Testis (tissue), 3 donors: ENCODE results near the gene CCL2. TPM values are rescaled to one million over a fixed set of nuclear protein-coding genes. Genes with fewer than 3 reads are reported as not detected.

Experiments
- DNase-seq: peaks from one replicate; pipeline ENCODE4 v3.0.0-alpha.2; 2019
- H3K27ac ChIP-seq, 2 donors: fragments of 200-600 bp; sonication (generic); one replicate each; pipeline ENCODE4 v1.5.1; 2019
- H3K27me3 ChIP-seq: fragments of 200-600 bp; sonication (generic); one replicate; pipeline ENCODE4 v1.5.1; 2019
- H3K36me3 ChIP-seq: fragments of 200-600 bp; sonication (generic); one replicate; pipeline ENCODE4 v1.5.1; 2017; ENCODE audit warnings: low read depth; ENCODE audit errors: missing control alignments
- H3K4me1 ChIP-seq: fragments of 200-600 bp; sonication (generic); one replicate; pipeline ENCODE4 v1.5.1; 2019
- H3K4me3 ChIP-seq, 2 donors: fragments of 200-600 bp; sonication (generic); one replicate each; pipeline ENCODE4 v1.5.1; 2017 to 2019
- H3K9me3 ChIP-seq: fragments of 200-600 bp; sonication (generic); one replicate; pipeline ENCODE4 v1.5.1; 2017
- CTCF ChIP-seq, 3 experiments: fragments of 450-650 bp in 2 of 3; fragments of 200-600 bp in 1 of 3; sonication (generic) in 1 of 3; IDR thresholded peaks; one replicate each; pipeline ENCODE4 v1.5.1; 2016 to 2019; ENCODE audit warnings: antibody characterized with exemption in 3 of 3, mild to moderate bottlenecking in 2 of 3, moderate library complexity in 1 of 3
- POLR2A ChIP-seq: fragments of 450-650 bp; IDR thresholded peaks from one replicate; pipeline ENCODE4 v1.6.1; 2017; ENCODE audit warnings: antibody characterized with exemption, mild to moderate bottlenecking, moderate library complexity
- WGBS, 2 donors: methylation state at CpG; one replicate each; pipeline ENCODE4 v1.1.5; 2018; 5-methylcytosine and 5-hydroxymethylcytosine counted together
- intact Hi-C: fragments of 100-400 bp; cut with DNase I; formaldehyde crosslinking; loops from one replicate; pipeline ENCODE4 v1.15.1; 2023; ENCODE audit warnings: low total_unique reads
- polyA plus RNA-seq: library from polyadenylated mRNA; stranded (reverse); fragments of 350-450 nt; fragmentation: Illumina TruSeq; extraction: RNeasy Lipid Tissue Mini Kit (QIAGEN cat#74804); gene quantifications from one replicate; pipeline ENCODE4 v1.2.3, GENCODE V29; 2014; ENCODE audit warnings: low read depth, low replicate concordance; ENCODE audit not compliant: insufficient read depth
- total RNA-seq, 2 donors: library from RNA; depleted of rRNA; stranded (reverse); fragments of >200 nt; gene quantifications; one replicate each; pipeline ENCODE4 v1.2.3, GENCODE V29; 2016

CCL2 gene
- total and polyA plus RNA-seq, 3 donors from 2014 or later: 1.0 to 35.8 (median 4.4) TPM

- Histone ChIP-seq H3K9me3 (no peaks in the 10 kb centered on the region), H3K4me3 (no peak overlapping the region), H3K4me1 (peaks cover 34% of the 10 kb centered on the region), H3K36me3 (no peaks in the 10 kb centered on the region), H3K27ac (no peak overlapping the region), H3K27me3 (no peaks in the 10 kb centered on the region)
- no peak for DNase-seq
- intact Hi-C loops: no loop called here
- WGBS, 2 donors: 75 to 83% methylated on average over 6 of the region's 6 CpGs
- TF ChIP-seq POLR2A (no peak), CTCF (IDR thresholded peaks at IDR 0.05) (no peak)
Observed at GRCh38 chr17:34236281-34236892, 18.7 kb upstream of the CCL2 start.

GRCh38 chr17:34237458-34237857 is 17.6 kb upstream of the CCL2 start:
- H3K36me3 ChIP-seq: no peaks in the 10 kb centered on the region

GRCh38 chr17:34241062-34241461 is 14.0 kb upstream of the CCL2 start:
- TF ChIP-seq CTCF (IDR thresholded peaks at IDR 0.05): no peak
- no peak for TF ChIP-seq POLR2A
- peaks cover 23% of the 10 kb centered on the region for H3K4me1 ChIP-seq

More at GRCh38 chr17:34237458-34237857, 17.6 kb upstream of the CCL2 start:
- 84 to 87% methylated on average over 3 of the region's 3 CpGs for WGBS, 2 donors
- peaks cover 34% of the 10 kb centered on the region for H3K4me1 ChIP-seq
- intact Hi-C loops: no loop called here
- no peak for TF ChIP-seq CTCF (IDR thresholded peaks at IDR 0.05)
- TF ChIP-seq POLR2A: no peak
- H3K27ac ChIP-seq: no peak overlapping the region
- H3K4me3 ChIP-seq: no peak overlapping the region
- no peak for DNase-seq
- H3K27me3 ChIP-seq: no peaks in the 10 kb centered on the region
- H3K9me3 ChIP-seq: no peaks in the 10 kb centered on the region

GRCh38 chr17:34242587-34243363 is 12.3 kb upstream of the CCL2 start:
- WGBS, 2 donors: 77 to 83% methylated on average over 8 of the region's 8 CpGs
- intact Hi-C loops: no loop called here

More at GRCh38 chr17:34241062-34241461, 14.0 kb upstream of the CCL2 start:
- peak; percentile 50 for DNase-seq
- WGBS, 2 donors: 21 to 26% methylated on average over 4 of the region's 4 CpGs
- H3K27me3 ChIP-seq: no peaks in the 10 kb centered on the region
- no peak overlapping the region for H3K4me3 ChIP-seq
- intact Hi-C loops: no loop called here
- H3K27ac ChIP-seq: no peak overlapping the region
- H3K9me3 ChIP-seq: no peaks in the 10 kb centered on the region
- H3K36me3 ChIP-seq: no peaks in the 10 kb centered on the region

More at GRCh38 chr17:34242587-34243363, 12.3 kb upstream of the CCL2 start:
- H3K36me3 ChIP-seq: no peaks in the 10 kb centered on the region
- H3K27me3 ChIP-seq: no peaks in the 10 kb centered on the region
- no peak overlapping the region for H3K4me3 ChIP-seq
- peaks cover 20% of the 10 kb centered on the region for H3K4me1 ChIP-seq
- no peak for TF ChIP-seq CTCF (IDR thresholded peaks at IDR 0.05)
- no peak for TF ChIP-seq POLR2A
- H3K9me3 ChIP-seq: no peaks in the 10 kb centered on the region
- no peak overlapping the region for H3K27ac ChIP-seq
- no peak for DNase-seq
